ENCODE measurements around the gene PLXNC1.

DNA sequence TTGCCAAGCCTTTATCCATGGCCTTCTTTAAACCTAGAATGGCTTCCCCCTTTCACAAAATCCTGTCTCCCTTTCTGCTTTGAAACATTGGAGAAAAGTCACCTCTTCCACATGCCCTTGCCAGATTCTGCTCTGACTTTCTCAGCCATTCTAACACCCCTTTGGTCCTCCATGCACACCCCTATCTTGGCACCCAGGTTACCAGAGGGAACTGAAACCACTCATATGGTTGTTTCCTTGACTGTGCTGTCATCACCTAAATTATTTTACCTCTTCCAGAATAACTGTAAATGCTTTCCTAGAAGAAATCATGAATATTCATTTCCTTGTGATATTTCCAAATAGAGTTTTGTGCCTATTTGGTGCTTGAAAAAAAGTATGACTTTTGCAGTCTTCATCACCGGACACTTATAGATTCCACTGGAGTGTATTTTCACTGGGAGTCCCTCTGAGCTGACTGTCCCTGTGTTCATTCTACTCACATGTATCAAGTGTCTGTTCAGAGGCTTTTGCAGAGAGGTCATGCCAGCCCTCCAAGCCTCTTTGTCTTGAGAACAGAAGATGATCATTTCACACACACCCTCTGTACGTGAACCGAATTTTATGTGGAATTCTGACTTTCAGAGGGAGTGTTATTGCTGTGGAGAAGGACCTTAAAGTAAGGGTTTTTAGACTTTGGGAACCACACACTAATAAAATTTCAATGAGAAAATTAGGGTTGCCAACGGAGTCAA lies 74.1 kb downstream of the PLXNC1 start:
- no peak for TF ChIP-seq GATA2 (IDR thresholded peaks at IDR 0.05; ENCODE audit: low read depth, low read length)
- TF ChIP-seq GATA3 (IDR thresholded peaks at IDR 0.05; ENCODE audit: low read depth, low read length), result no peak
